Measurements from ENCODE around the gene CHEK1.
"Not testable (repeated sequence)": the region's sequence is repeated elsewhere in the genome, so short reads cannot be mapped to it uniquely, and the experiment has no call there.

CHEK1 gene

GRCh38 chr11:125624756-125625213 is at the start of gene CHEK1:
Gene CHEK1 (plus strand): TSS chr11:125625163. CDS start chr11:125626769, 1,606 bp downstream.
- DNase-seq (ENCODE audit: low spot score) = no peak

- DNase-seq (ENCODE audit: low spot score) = not testable (repeated sequence)
These were observed 47.8 kb upstream of the CHEK1 start for GRCh38 chr11:125577181-125577580.

GRCh38 chr11:125578783-125579182 is 46.2 kb upstream of the CHEK1 start:
- DNase-seq (ENCODE audit: low spot score) = no peak

GRCh38 chr11:125579811-125580210 is 45.2 kb upstream of the CHEK1 start:
- DNase-seq (ENCODE audit: low spot score) = no peak

GRCh38 chr11:125583496-125583895 is 41.5 kb upstream of the CHEK1 start:
- DNase-seq (ENCODE audit: low spot score) = peak; percentile 42

- DNase-seq (ENCODE audit: low spot score) = no peak
These were observed 39.5 kb upstream of the CHEK1 start for GRCh38 chr11:125585487-125585886.

- DNase-seq (ENCODE audit: low spot score) = no peak
These were observed 38.3 kb upstream of the CHEK1 start for GRCh38 chr11:125586623-125587022.

GRCh38 chr11:125587480-125587879 is 37.5 kb upstream of the CHEK1 start:
- DNase-seq (ENCODE audit: low spot score) = no peak

- DNase-seq (ENCODE audit: low spot score) = no peak
These were observed 36.5 kb upstream of the CHEK1 start for GRCh38 chr11:125588505-125588904.

GRCh38 chr11:125591649-125592304 is 33.2 kb upstream of the CHEK1 start:
- no peak for DNase-seq (ENCODE audit: low spot score)

GRCh38 chr11:125592305-125593113 is 32.5 kb upstream of the CHEK1 start, which contains the start of gene STT3A:
Gene STT3A (plus strand): TSS chr11:125592852. CDS start chr11:125595916, 3,064 bp downstream.
- peak; percentile 100 for DNase-seq (ENCODE audit: low spot score)

- no peak for DNase-seq (ENCODE audit: low spot score)
These were observed 31.7 kb upstream of the CHEK1 start for GRCh38 chr11:125593114-125593820.

GRCh38 chr11:125594958-125595357 is 30.0 kb upstream of the CHEK1 start:
- no peak for DNase-seq (ENCODE audit: low spot score)

GRCh38 chr11:125600663-125601062 is 24.3 kb upstream of the CHEK1 start:
- no peak for DNase-seq (ENCODE audit: low spot score)

GRCh38 chr11:125603207-125603606 is 21.8 kb upstream of the CHEK1 start:
- DNase-seq (ENCODE audit: low spot score) = no peak

- DNase-seq (ENCODE audit: low spot score) = no peak
These were observed 19.5 kb upstream of the CHEK1 start for GRCh38 chr11:125605417-125605816.

GRCh38 chr11:125609545-125609944 is 15.4 kb upstream of the CHEK1 start:
- DNase-seq (ENCODE audit: low spot score) = no peak

- no peak for DNase-seq (ENCODE audit: low spot score)
These were observed 6.6 kb upstream of the CHEK1 start for GRCh38 chr11:125618383-125618782.

- DNase-seq (ENCODE audit: low spot score) = no peak
These were observed 3.0 kb upstream of the CHEK1 start for GRCh38 chr11:125621995-125622394.

GRCh38 chr11:125623064-125623463 is 1.9 kb upstream of the CHEK1 start:
- DNase-seq (ENCODE audit: low spot score) = no peak

- DNase-seq (ENCODE audit: low spot score) = no peak
These were observed 264 bp downstream of the CHEK1 start for GRCh38 chr11:125625225-125625629.

- peak; percentile 82 for DNase-seq (ENCODE audit: low spot score)
These were observed 796 bp downstream of the CHEK1 start for GRCh38 chr11:125625630-125626287.

Data from globus pallidus (tissue), 1 donor.